ENCODE measurements around the gene ARMC7. TPM values are rescaled to one million over a fixed set of nuclear protein-coding genes. Genes with fewer than 3 reads are reported as not detected.

ARMC7 gene
- total RNA-seq, result 1.2 and 1.7 TPM in 2 replicates

GRCh38 chr17:75109407-75110233 is at the start of gene ARMC7:
Gene ARMC7, plus strand, starts transcription at chr17:75109969. Its CDS starts 320 bp downstream, at chr17:75110289.

GRCh38 chr17:75087558-75088453 is 22.0 kb upstream of the ARMC7 start, which contains the start of gene SLC16A5:
Gene SLC16A5, plus strand, starts transcription at chr17:75087954. Its CDS starts 5,683 bp downstream, at chr17:75093637.

GRCh38 chr17:75131278-75132017 is 21.7 kb downstream of the ARMC7 start, which contains the start of gene NT5C:
Gene NT5C, minus strand, starts transcription at chr17:75131742. Its CDS starts 35 bp downstream, at chr17:75131707.

GRCh38 chr17:75154195-75155106 is 44.7 kb downstream of the ARMC7 start, which contains the start of gene JPT1:
Gene JPT1, minus strand, starts transcription at chr17:75154512. Its CDS starts 115 bp downstream, at chr17:75154397.

Other genes with a start within 250 kb of the ARMC7 start
- gene FDXR, start 237.0 kb upstream of the ARMC7 start, total RNA-seq, result 32.0 and 43.7 TPM in 2 replicates
- 0.21 and 0.24 TPM in 2 replicates for gene FADS6, start 216.3 kb upstream of the ARMC7 start, total RNA-seq
- gene USH1G, start 186.7 kb upstream of the ARMC7 start, total RNA-seq, result 1.3 and 1.9 TPM in 2 replicates
- not detected in 2 replicates for gene OTOP2, start 185.7 kb upstream of the ARMC7 start, total RNA-seq
- not detected in 2 replicates for gene OTOP3, start 174.1 kb upstream of the ARMC7 start, total RNA-seq
- 2.4 and 3.4 TPM in 2 replicates for gene HID1, start 137.2 kb upstream of the ARMC7 start, total RNA-seq
- 8.5 and 23.4 TPM in 2 replicates for gene CDR2L, start 122.3 kb upstream of the ARMC7 start, total RNA-seq
- gene MRPL58, start 97.3 kb upstream of the ARMC7 start, total RNA-seq, result 27.7 and 33.7 TPM in 2 replicates
- gene ATP5PD, start 63.0 kb upstream of the ARMC7 start, total RNA-seq, result 266 and 320 TPM in 2 replicates
- 8.7 and 10.4 TPM in 2 replicates for gene KCTD2, start 62.7 kb upstream of the ARMC7 start, total RNA-seq
- gene SLC16A5, start 22.0 kb upstream of the ARMC7 start, total RNA-seq, result 23.1 and 37.3 TPM in 2 replicates
- 67.5 and 73.3 TPM in 2 replicates for gene NT5C, start 21.8 kb downstream of the ARMC7 start, total RNA-seq
- gene JPT1, start 44.5 kb downstream of the ARMC7 start, total RNA-seq, result 256 and 280 TPM in 2 replicates
- gene SUMO2, start 73.0 kb downstream of the ARMC7 start, total RNA-seq, result 100 and 101 TPM in 2 replicates
- 24.5 and 35.7 TPM in 2 replicates for gene NUP85, start 95.7 kb downstream of the ARMC7 start, total RNA-seq
- 9.6 and 18.1 TPM in 2 replicates for gene GGA3, start 151.6 kb downstream of the ARMC7 start, total RNA-seq
- gene MRPS7, start 151.9 kb downstream of the ARMC7 start, total RNA-seq, result 69.3 and 72.5 TPM in 2 replicates
- gene MIF4GD, start 161.3 kb downstream of the ARMC7 start, total RNA-seq, result 16.4 and 29.0 TPM in 2 replicates
- 8.2 and 14.3 TPM in 2 replicates for gene SLC25A19, start 179.5 kb downstream of the ARMC7 start, total RNA-seq